Chondrocyte (in vitro differentiated cells): ENCODE measurements around the gene ADGRG1. TPM values are rescaled to one million over a fixed set of nuclear protein-coding genes. Genes with fewer than 3 reads are reported as not detected.
A peak's percentile ranks its signal among the peaks of the same experiment; 100 is the strongest.
"Not testable (repeated sequence)": the region's sequence is repeated elsewhere in the genome, so short reads cannot be mapped to it uniquely, and the experiment has no call there.

Source experiments
- DNase-seq: peaks from one replicate; pipeline ENCODE4 v3.0.0; 2021; ENCODE audit warnings: mixed read lengths, low spot score
- H3K27ac Mint-ChIP-seq: one replicate; pipeline ENCODE4 v1.8.0; 2021; ENCODE audit warnings: mild to moderate bottlenecking, moderate library complexity, mixed read lengths; ENCODE audit not compliant: unreplicated experiment
- H3K27me3 Mint-ChIP-seq: 2 replicates; pipeline ENCODE4 v1.8.0; 2021; ENCODE audit warnings: low read depth, mixed read lengths
- H3K36me3 Mint-ChIP-seq: 2 replicates; pipeline ENCODE4 v1.8.0; 2021; ENCODE audit warnings: low read depth, mixed read lengths
- H3K4me1 Mint-ChIP-seq: 2 replicates; pipeline ENCODE4 v1.8.0; 2021; ENCODE audit warnings: low read depth, mild to moderate bottlenecking, mixed read lengths
- H3K4me3 Mint-ChIP-seq: one replicate; pipeline ENCODE4 v1.8.0; 2021; ENCODE audit warnings: mild to moderate bottlenecking, moderate library complexity, mixed read lengths; ENCODE audit not compliant: unreplicated experiment
- H3K9me3 Mint-ChIP-seq: 2 replicates; pipeline ENCODE4 v1.8.0; 2021; ENCODE audit warnings: low read depth, mixed read lengths
- CTCF ChIP-seq: fragments of 200-600 bp; sonication (generic); IDR thresholded peaks from 2 replicates; pipeline ENCODE4 v1.5.0; 2021; ENCODE audit warnings: antibody characterized with exemption, mild to moderate bottlenecking, moderate library complexity
- total RNA-seq: library from RNA; stranded (reverse); gene quantifications from 3 replicates; pipeline ENCODE4 v1.2.1, GENCODE V29; 2021

Gene ADGRG1
- total RNA-seq, 1 donor from 2014 or later: 57.8 TPM

GRCh38 chr16:57593990-57594389 is 34.4 kb upstream of the ADGRG1 start:
- Mint-ChIP-seq H3K9me3 (peaks cover 13% of the 10 kb centered on the region), H3K4me1 (peaks cover 20% of the 10 kb centered on the region), H3K36me3 (peaks cover 4% of the 10 kb centered on the region), H3K27me3 (peaks cover 1% of the 10 kb centered on the region), H3K4me3 (no peak overlapping the region), H3K27ac (no peak overlapping the region)
- no peak for DNase-seq
- TF ChIP-seq CTCF: no peak

GRCh38 chr16:57594531-57595031 is 33.8 kb upstream of the ADGRG1 start:
- TF ChIP-seq CTCF: no peak
- H3K9me3 Mint-ChIP-seq: peaks cover 13% of the 10 kb centered on the region
- peaks cover 1% of the 10 kb centered on the region for H3K27me3 Mint-ChIP-seq
- no peak overlapping the region for H3K4me3 Mint-ChIP-seq
- DNase-seq: peak; percentile 5
- H3K4me1 Mint-ChIP-seq: peaks cover 20% of the 10 kb centered on the region
- H3K36me3 Mint-ChIP-seq: peaks cover 6% of the 10 kb centered on the region
- H3K27ac Mint-ChIP-seq: no peak overlapping the region

GRCh38 chr16:57596234-57596633 is 32.2 kb upstream of the ADGRG1 start:
- H3K4me3 Mint-ChIP-seq, H3K4me1 Mint-ChIP-seq, H3K27ac Mint-ChIP-seq, H3K27me3 Mint-ChIP-seq, H3K36me3 Mint-ChIP-seq: not testable (repeated sequence)
- peak; percentile 2 for DNase-seq
- H3K9me3 Mint-ChIP-seq: peaks cover 13% of the 10 kb centered on the region

GRCh38 chr16:57598437-57598836 is 30.0 kb upstream of the ADGRG1 start:
- peaks cover 1% of the 10 kb centered on the region for H3K27me3 Mint-ChIP-seq
- DNase-seq: no peak
- H3K4me1 Mint-ChIP-seq: peaks cover 18% of the 10 kb centered on the region
- peaks cover 6% of the 10 kb centered on the region for H3K36me3 Mint-ChIP-seq
- H3K27ac Mint-ChIP-seq: no peak overlapping the region
- no peak overlapping the region for H3K4me3 Mint-ChIP-seq
- H3K9me3 Mint-ChIP-seq: peaks cover 13% of the 10 kb centered on the region
- TF ChIP-seq CTCF: no peak

GRCh38 chr16:57600048-57600835 is 28.2 kb upstream of the ADGRG1 start:
- peaks cover 13% of the 10 kb centered on the region for H3K9me3 Mint-ChIP-seq
- TF ChIP-seq CTCF: peak; percentile 81
- H3K27me3 Mint-ChIP-seq: peaks cover 1% of the 10 kb centered on the region
- H3K27ac Mint-ChIP-seq: no peak overlapping the region
- peaks cover 20% of the 10 kb centered on the region for H3K4me1 Mint-ChIP-seq
- DNase-seq: peak; percentile 70
- peaks cover 6% of the 10 kb centered on the region for H3K36me3 Mint-ChIP-seq
- H3K4me3 Mint-ChIP-seq: no peak overlapping the region
